GM12872 (cell line): ENCODE measurements around the gene GTPBP2.

Source experiments
- CTCF ChIP-seq: IDR thresholded peaks from 3 replicates; pipeline ENCODE4 v1.5.1; 2011; ENCODE audit warnings: low read depth, mild to moderate bottlenecking, low read length, moderate library complexity; ENCODE audit not compliant: insufficient read depth

Gene GTPBP2

GRCh38 chr6:43629104-43629504, at the start of gene GTPBP2:
Gene GTPBP2 (minus strand): TSS chr6:43629264. CDS start chr6:43629162, 102 bp downstream.
- no peak for TF ChIP-seq CTCF

GRCh38 chr6:43678341-43678740, 49.3 kb upstream of the GTPBP2 start:
- no peak for TF ChIP-seq CTCF

- no peak for TF ChIP-seq CTCF
These were observed 48.7 kb upstream of the GTPBP2 start for GRCh38 chr6:43677759-43678158.

GRCh38 chr6:43676962-43677606, 48.0 kb upstream of the GTPBP2 start:
- no peak for TF ChIP-seq CTCF

GRCh38 chr6:43674921-43675320, 45.9 kb upstream of the GTPBP2 start:
- no peak for TF ChIP-seq CTCF

GRCh38 chr6:43674291-43674690, 45.2 kb upstream of the GTPBP2 start:
- no peak for TF ChIP-seq CTCF

- no peak for TF ChIP-seq CTCF
These were observed 44.5 kb upstream of the GTPBP2 start for GRCh38 chr6:43673444-43674084.
